Stimulated activated CD4-positive, alpha-beta T cell treated with anti-CD3 and anti-CD28 coated beads, Interleukin-1b, Interleukin-23, amount 100 ng/mL, for 4 hours (primary cell): ENCODE results near the gene GTF2H4.

Experiments
- DNase-seq, 2 donors: peaks; one replicate each; pipeline ENCODE4 v3.0.0-alpha.2; 2020; ENCODE audit warnings: low read depth in 2 of 2

GTF2H4 gene

GRCh38 chr6:30882759-30883684 lies 25.0 kb upstream of the GTF2H4 start:
- DNase-seq = peak in 1 of 2 donors; percentile 29

- DNase-seq = peak; percentile 30 to 41
Measured at GRCh38 chr6:30883685-30884520, 24.1 kb upstream of the GTF2H4 start, which contains the start of gene DDR1. TSS of gene DDR1 (plus strand) at chr6:30884519. CDS start at chr6:30888730, 4,211 bp downstream.

GRCh38 chr6:30884521-30885480 lies 23.2 kb upstream of the GTF2H4 start:
- DNase-seq = peak in 1 of 2 donors; percentile 28

GRCh38 chr6:30885481-30885998 lies 22.5 kb upstream of the GTF2H4 start:
- no peak for DNase-seq

- DNase-seq = no peak
Measured at GRCh38 chr6:30885999-30886896, 21.8 kb upstream of the GTF2H4 start.

GRCh38 chr6:30886897-30887255 lies 21.1 kb upstream of the GTF2H4 start:
- DNase-seq = no peak

- no peak for DNase-seq
Measured at GRCh38 chr6:30887901-30888815, 19.8 kb upstream of the GTF2H4 start.

GRCh38 chr6:30888816-30889495 lies 19.1 kb upstream of the GTF2H4 start:
- DNase-seq = no peak

GRCh38 chr6:30889496-30889885 lies 18.5 kb upstream of the GTF2H4 start:
- DNase-seq = no peak

GRCh38 chr6:30889921-30890645 lies 17.9 kb upstream of the GTF2H4 start:
- DNase-seq = no peak

- DNase-seq = no peak
Measured at GRCh38 chr6:30890646-30891449, 17.2 kb upstream of the GTF2H4 start.

- no peak for DNase-seq
Measured at GRCh38 chr6:30891450-30891723, 16.6 kb upstream of the GTF2H4 start.

GRCh38 chr6:30891816-30892538 lies 16.0 kb upstream of the GTF2H4 start:
- no peak for DNase-seq

GRCh38 chr6:30893001-30893591 lies 14.9 kb upstream of the GTF2H4 start:
- no peak for DNase-seq

GRCh38 chr6:30893666-30894065 lies 14.3 kb upstream of the GTF2H4 start:
- DNase-seq = no peak

GRCh38 chr6:30894381-30894780 lies 13.6 kb upstream of the GTF2H4 start:
- DNase-seq = no peak
